ENCODE data around the gene ACRBP.

Gene ACRBP

DNA sequence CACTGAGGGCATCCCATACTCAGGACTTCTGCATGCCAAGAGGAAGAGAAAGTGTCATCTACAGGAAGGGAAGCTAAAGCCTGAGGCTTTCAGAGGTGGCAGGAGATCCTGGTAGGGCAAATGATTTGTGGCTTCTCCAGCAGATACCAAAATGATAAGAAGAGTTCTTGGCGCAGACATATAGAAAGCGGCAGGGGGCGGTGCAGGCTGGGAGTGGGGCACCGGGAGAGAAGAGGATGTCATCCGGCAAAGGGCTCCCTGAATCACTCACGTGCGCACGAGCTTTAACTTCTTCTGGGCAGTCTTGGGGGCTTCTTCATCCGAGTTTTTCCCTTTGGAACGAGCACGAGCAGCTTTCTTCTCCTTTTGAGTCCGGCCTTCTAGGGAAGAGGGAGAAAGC, 5.2 kb upstream of the ACRBP start:
- no peak overlapping the region for H3K4me3 ChIP-seq (ENCODE audit: low read depth, low read length)
- TF ChIP-seq, protein P1, sequence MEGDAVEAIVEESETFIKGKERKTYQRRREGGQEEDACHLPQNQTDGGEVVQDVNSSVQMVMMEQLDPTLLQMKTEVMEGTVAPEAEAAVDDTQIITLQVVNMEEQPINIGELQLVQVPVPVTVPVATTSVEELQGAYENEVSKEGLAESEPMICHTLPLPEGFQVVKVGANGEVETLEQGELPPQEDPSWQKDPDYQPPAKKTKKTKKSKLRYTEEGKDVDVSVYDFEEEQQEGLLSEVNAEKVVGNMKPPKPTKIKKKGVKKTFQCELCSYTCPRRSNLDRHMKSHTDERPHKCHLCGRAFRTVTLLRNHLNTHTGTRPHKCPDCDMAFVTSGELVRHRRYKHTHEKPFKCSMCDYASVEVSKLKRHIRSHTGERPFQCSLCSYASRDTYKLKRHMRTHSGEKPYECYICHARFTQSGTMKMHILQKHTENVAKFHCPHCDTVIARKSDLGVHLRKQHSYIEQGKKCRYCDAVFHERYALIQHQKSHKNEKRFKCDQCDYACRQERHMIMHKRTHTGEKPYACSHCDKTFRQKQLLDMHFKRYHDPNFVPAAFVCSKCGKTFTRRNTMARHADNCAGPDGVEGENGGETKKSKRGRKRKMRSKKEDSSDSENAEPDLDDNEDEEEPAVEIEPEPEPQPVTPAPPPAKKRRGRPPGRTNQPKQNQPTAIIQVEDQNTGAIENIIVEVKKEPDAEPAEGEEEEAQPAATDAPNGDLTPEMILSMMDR (IDR thresholded peaks at IDR 0.05; ENCODE audit: borderline replicate concordance, insufficient read depth, low read depth, low read length), result no peak

DNA sequence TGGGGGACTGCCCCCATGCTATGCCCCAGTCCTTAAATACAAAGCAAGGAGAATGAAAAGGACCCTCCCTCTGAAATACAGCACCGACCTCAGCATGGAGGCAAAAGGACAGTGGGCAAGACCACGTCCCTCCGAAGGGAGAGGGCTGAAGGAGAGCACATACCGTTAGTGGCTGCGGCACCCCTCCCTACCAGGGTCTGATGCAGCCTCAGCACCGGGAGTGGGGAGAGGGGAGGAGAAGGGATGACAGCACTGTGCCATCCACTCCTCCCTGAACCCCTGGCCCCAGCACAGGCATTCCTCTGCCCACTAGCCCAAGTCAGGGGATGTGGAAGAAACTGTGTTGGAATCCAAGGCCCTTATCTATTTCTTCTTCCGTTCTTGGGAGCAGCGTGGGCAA, 3.6 kb upstream of the ACRBP start:
- no peak overlapping the region for H3K4me3 ChIP-seq (ENCODE audit: low read depth, low read length)
- TF ChIP-seq, protein P1 (IDR thresholded peaks at IDR 0.05; ENCODE audit: borderline replicate concordance, insufficient read depth, low read depth, low read length), result no peak

DNA sequence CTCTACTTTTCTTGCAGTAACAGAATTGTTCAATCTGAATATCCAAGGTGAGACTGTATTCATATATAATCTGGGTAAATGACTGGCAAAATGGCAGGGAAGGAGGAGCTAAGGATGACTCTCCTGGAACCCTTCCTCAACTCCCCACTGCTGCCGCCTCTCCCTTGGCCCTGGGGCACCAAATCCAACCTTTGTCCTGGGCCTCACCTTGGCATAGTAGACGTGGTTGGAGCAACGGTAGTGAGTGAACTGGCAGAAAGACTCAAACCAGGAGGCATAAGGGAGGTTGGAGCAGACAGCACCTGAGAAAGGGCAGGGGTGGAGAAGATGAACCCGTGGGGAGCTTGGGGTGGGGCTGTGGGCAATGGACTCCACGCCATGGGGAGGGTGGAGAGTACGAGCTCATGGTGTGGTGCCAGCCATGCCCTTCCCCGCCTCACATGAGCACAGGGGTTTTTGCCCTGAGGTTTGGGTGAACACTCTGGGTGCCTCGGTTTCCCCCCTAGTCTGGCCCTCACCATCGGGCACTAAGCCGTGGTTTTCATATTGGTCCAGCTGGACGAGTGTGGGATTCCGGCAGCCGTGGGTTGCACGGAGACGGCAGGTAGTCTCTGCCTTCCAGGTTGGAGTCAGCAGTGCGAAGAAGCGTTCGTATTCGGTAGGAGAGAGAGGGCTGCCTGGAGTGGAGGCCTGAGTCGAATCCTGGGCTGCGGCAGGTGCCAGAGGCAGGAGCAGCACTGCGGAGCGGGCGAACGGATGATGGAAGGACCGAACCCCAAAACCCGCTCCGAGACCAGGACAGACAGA, 753 bp downstream of the ACRBP start:
- no peak overlapping the region for H3K4me3 ChIP-seq (ENCODE audit: low read depth, low read length)
- TF ChIP-seq, protein P1 (IDR thresholded peaks at IDR 0.05; ENCODE audit: borderline replicate concordance, insufficient read depth, low read depth, low read length), result no peak

DNA sequence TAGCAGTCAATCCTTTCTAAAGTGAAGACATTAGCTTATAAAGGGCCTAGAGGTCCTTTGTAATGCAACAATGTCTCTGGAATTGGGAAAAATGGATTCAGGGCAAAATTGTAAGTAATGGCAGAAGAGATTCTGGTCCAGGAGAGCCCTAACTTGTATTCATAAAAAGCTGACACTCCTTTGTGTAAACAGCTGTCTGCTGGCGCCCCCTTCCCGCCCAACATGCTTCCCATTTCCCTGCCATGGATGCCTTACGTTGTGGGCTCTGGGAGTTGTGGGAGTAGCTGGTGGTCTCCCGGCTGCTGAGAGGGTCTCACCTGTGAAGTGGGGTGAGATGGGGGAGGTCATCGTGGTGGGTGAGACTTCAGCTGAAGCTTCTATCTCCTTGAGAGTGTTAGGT, 2.3 kb downstream of the ACRBP start:
- TF ChIP-seq, protein P1 (IDR thresholded peaks at IDR 0.05; ENCODE audit: borderline replicate concordance, insufficient read depth, low read depth, low read length), result no peak
- H3K4me3 ChIP-seq (ENCODE audit: low read depth, low read length), result no peak overlapping the region

DNA sequence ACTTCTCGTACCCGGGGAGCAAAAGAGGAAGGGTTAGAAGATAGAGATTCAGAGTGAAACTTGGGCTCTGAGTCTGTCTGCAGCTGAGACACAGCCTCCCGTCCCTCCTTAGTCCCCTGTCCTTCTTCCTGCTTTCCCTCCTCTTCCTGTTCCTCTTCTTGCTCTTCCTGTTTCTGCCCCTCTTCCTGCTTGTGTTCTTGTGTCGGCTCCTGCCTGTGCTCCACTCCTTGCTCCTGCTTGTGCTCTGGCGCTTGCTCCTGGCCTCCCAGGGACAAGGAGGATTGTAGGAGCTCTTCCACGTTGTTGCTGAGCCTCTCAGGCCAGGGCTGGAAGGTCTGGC, 3.0 kb downstream of the ACRBP start:
- TF ChIP-seq, protein P1 (IDR thresholded peaks at IDR 0.05; ENCODE audit: borderline replicate concordance, insufficient read depth, low read depth, low read length), result no peak
- peak overlapping the region; percentile 7 for H3K4me3 ChIP-seq (ENCODE audit: low read depth, low read length)

DNA sequence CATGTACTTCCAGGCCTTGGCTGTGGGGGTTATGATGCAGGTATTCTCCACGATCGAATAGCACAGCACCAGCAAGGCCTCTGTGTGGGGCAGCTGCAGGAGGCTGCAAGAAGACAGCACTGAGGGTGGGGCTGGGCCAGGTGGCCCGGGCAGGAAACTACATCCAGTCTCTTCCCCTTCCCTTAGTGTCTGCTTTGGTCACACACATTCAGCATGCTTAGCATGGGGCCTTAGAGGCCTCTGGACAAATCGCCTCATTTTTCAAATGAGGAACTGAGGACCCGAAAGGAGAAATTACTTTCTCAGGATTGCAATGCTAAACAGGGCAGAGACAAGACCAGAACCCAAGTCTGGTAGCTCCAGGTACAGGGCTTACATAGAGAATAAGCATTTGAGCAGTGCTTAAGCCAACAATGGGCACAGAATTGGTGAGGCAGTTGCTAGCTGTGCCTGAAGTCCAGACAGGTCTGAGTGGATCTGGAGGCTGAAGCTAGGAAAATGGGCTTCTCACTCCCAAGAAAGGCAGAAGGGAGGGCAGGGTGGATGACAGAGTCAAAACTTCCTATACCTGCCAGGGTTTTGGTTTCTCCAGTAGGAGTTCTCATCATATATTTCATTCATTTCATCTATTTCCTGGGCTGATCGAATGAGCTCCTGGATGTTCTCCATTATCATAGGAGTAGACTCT, 3.5 kb downstream of the ACRBP start:
- TF ChIP-seq, protein P1 (IDR thresholded peaks at IDR 0.05; ENCODE audit: borderline replicate concordance, insufficient read depth, low read depth, low read length), result no peak
- no peak overlapping the region for H3K4me3 ChIP-seq (ENCODE audit: low read depth, low read length)

DNA sequence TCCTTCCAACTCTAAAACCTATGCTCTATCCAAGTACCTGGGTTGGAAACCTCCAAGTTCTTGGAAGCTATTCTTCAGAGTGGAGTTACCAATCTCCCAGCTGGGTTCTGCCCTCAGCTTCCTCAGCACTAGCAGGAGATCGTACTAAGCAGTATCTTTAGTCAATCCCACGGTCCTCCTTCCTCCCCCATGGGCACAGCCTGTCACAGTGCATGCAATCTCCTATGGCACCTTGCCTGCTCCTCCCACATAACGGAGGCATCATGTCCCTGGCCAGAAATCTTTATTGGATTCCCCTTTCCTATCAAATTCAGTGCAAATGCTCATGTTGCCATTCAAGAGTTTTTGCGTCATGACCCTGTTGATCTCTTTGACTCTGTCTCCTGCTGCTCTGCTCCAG, 6.1 kb downstream of the ACRBP start:
- H3K4me3 ChIP-seq (ENCODE audit: low read depth, low read length), result no peak overlapping the region
- TF ChIP-seq, protein P1 (IDR thresholded peaks at IDR 0.05; ENCODE audit: borderline replicate concordance, insufficient read depth, low read depth, low read length), result no peak

All from GM12875 (cell line).